ENCODE data around the gene SPRED1. TPM values are rescaled to one million over a fixed set of nuclear protein-coding genes. Genes with fewer than 3 reads are reported as not detected.

SPRED1 gene
- total and polyA plus RNA-seq, 9 of the 15 experiments (the other 6 are each of a cell fraction or from before 2014, with no cell fraction given), result 2.8 to 17.4 (median 7.9) TPM

GRCh38 chr15:38351466-38351865 is 98.8 kb downstream of the SPRED1 start:
- no peak for FAIRE-seq

GRCh38 chr15:38354315-38354929 is 101.8 kb downstream of the SPRED1 start:
- in situ Hi-C loops (cut with MboI), result no loop called here
- peak; percentile 84 for FAIRE-seq
- Histone ChIP-seq H3K27ac (ENCODE audit: extremely low read depth, low read depth, low read length) (no peak overlapping the region), H3K9me1 (ENCODE audit: control insufficient read depth, insufficient read depth, low read length) (no peaks in the 10 kb centered on the region), H2AFZ (ENCODE audit: low read depth, low read length) (no peak overlapping the region), H3K79me2 (ENCODE audit: control insufficient read depth, insufficient read depth, low read length) (no peaks in the 10 kb centered on the region), H3K36me3 (ENCODE audit: control insufficient read depth, insufficient read depth, low read length) (peaks cover 25% of the 10 kb centered on the region; the same call in 2 of the 3 replicates), H3K4me3 (no peak overlapping the region), H4K20me1 (replicated peaks; ENCODE audit: control insufficient read depth, insufficient read depth, low read length) (no peaks in the 10 kb centered on the region), H3K9me3 (replicated peaks; ENCODE audit: control insufficient read depth, insufficient read depth, low read depth, low read length) (no peaks in the 10 kb centered on the region), H3K4me1 (replicated peaks in 1 of 2; ENCODE audit: control insufficient read depth in 2 of 2, insufficient read depth in 2 of 2, low read length in 2 of 2) (no peaks in the 10 kb centered on the region), H3K4me2 (ENCODE audit: insufficient read depth, low read length) (no peak overlapping the region), H3K27me3 (ENCODE audit: control insufficient read depth in 2 of 2, insufficient read depth in 2 of 2, low read length in 2 of 2) (no peaks in the 10 kb centered on the region), H3K9ac (ENCODE audit: insufficient read depth in 1 of 2, low read depth in 2 of 2, low read length in 2 of 2) (no peak overlapping the region)
- ChIA-PET CTCF (ENCODE audit: low intra/inter-chr PET ratio) (interaction anchor here (0.7 to 1.3 kb wide), 4 partner anchors 273 to 359 kb away, joined by 3 to 15 read pairs (median 6); no protein-coding TSS in a partner anchor), POLR2A (interaction anchor here (0.6 kb wide), 3 partner anchors 64 to 139 kb away, joined by 3 read pairs; no protein-coding TSS in a partner anchor)
- no TSS peak for BruUV-seq (replicated peaks)
- intact Hi-C loops (cut with micrococcal nuclease), result loop anchor here (1.0 to 10.0 kb wide), 3 partner anchors 103 to 360 kb away; no protein-coding TSS in a partner anchor
- peak; percentile 92 for ATAC-seq
- WGBS (ENCODE audit: insufficient coverage, low coverage, missing lambda C conversion rate), result 37% methylated on average over 3 of the region's 3 CpGs
- peak; percentile 39 to 73 (median 42) for DNase-seq (ENCODE audit: extremely low read depth in 1 of 4, low spot score in 3 of 4)
- TF ChIP-seq RAD21 (CRISPR knock-in tag; conservative IDR thresholded peaks at IDR 0.05 in 1 of 2, IDR thresholded peaks at IDR 0.05 in 1 of 2) (peak; percentile 75 to 82), KLF10 (CRISPR knock-in tag; IDR thresholded peaks at IDR 0.05) (no peak), ARID3A (IDR thresholded peaks at IDR 0.05; ENCODE audit: borderline replicate concordance, low read depth, low read length) (0 out of 2 replicates have a peak, but pooled peaks have one; percentile 14), SMC3 (conservative IDR thresholded peaks at IDR 0.05; ENCODE audit: insufficient read depth, low read depth, low read length) (peak; percentile 46; the same call in 1 of the 2 replicates)

More at GRCh38 chr15:38351466-38351865, 98.8 kb downstream of the SPRED1 start:
- ATAC-seq (no peak), DNase-seq (ENCODE audit: extremely low read depth in 1 of 4, low spot score in 3 of 4) (no peak)
- peaks cover 28% of the 10 kb centered on the region; the same call in 2 of the 3 replicates for H3K36me3 ChIP-seq (ENCODE audit: control insufficient read depth, insufficient read depth, low read length)
- no peak overlapping the region for H3K4me3 ChIP-seq
- no peaks in the 10 kb centered on the region for H3K27me3 ChIP-seq (ENCODE audit: control insufficient read depth in 2 of 2, insufficient read depth in 2 of 2, low read length in 2 of 2)
- H3K9me1 ChIP-seq (ENCODE audit: control insufficient read depth, insufficient read depth, low read length), result no peaks in the 10 kb centered on the region
- no peak overlapping the region for H2AFZ ChIP-seq (ENCODE audit: low read depth, low read length)
- BruUV-seq (replicated peaks), result no TSS peak
- H3K4me1 ChIP-seq (replicated peaks in 1 of 2; ENCODE audit: control insufficient read depth in 2 of 2, insufficient read depth in 2 of 2, low read length in 2 of 2), result no peaks in the 10 kb centered on the region
- TF ChIP-seq ZNF583 (CRISPR knock-in tag; IDR thresholded peaks at IDR 0.05) (no peak), E2F3 (CRISPR knock-in tag; IDR thresholded peaks at IDR 0.05) (no peak), NFXL1 (CRISPR knock-in tag; IDR thresholded peaks at IDR 0.05) (no peak), MAFK (IDR thresholded peaks at IDR 0.05; ENCODE audit: low read length) (no peak), ZNF232 (CRISPR knock-in tag; IDR thresholded peaks at IDR 0.05) (no peak), SRSF7 (optimal IDR thresholded peaks at IDR 0.05; ENCODE audit: low read depth, low read length) (no peak), SREBF2 (CRISPR knock-in tag; IDR thresholded peaks at IDR 0.05) (no peak), TEAD4 (IDR thresholded peaks at IDR 0.05; ENCODE audit: low read length) (no peak), TEAD4 (CRISPR knock-in tag; IDR thresholded peaks at IDR 0.05; ENCODE audit: borderline replicate concordance) (no peak), LEF1 (IDR thresholded peaks at IDR 0.05) (no peak), ZNF699 (CRISPR knock-in tag; IDR thresholded peaks at IDR 0.05; ENCODE audit: insufficient replicate concordance) (no peak)
- no peak overlapping the region for H3K9ac ChIP-seq (ENCODE audit: insufficient read depth in 1 of 2, low read depth in 2 of 2, low read length in 2 of 2)
- in situ Hi-C loops (cut with MboI), result no loop called here
- no peaks in the 10 kb centered on the region for H3K79me2 ChIP-seq (ENCODE audit: control insufficient read depth, insufficient read depth, low read length)
- POLR2A ChIA-PET, result no interaction called here
- no peaks in the 10 kb centered on the region for H3K9me3 ChIP-seq (replicated peaks; ENCODE audit: control insufficient read depth, insufficient read depth, low read depth, low read length)
- CTCF ChIA-PET (ENCODE audit: low intra/inter-chr PET ratio), result no interaction called here
- no peak overlapping the region for H3K4me2 ChIP-seq (ENCODE audit: insufficient read depth, low read length)
- no peaks in the 10 kb centered on the region for H4K20me1 ChIP-seq (replicated peaks; ENCODE audit: control insufficient read depth, insufficient read depth, low read length)
- H3K27ac ChIP-seq (ENCODE audit: extremely low read depth, low read depth, low read length), result no peak overlapping the region
- 98% methylated on average over 8 of the region's 8 CpGs for WGBS (ENCODE audit: insufficient coverage, low coverage, missing lambda C conversion rate)
- intact Hi-C loops (cut with micrococcal nuclease), result loop anchor here (10.0 kb wide), 1 partner anchor 277 kb away; no protein-coding TSS in a partner anchor
